HEK293 (cell line): ENCODE data around the gene CYB561D2.
A peak's percentile ranks its signal among the peaks of the same experiment; 100 is the strongest.

Experiments used
- CTCF ChIA-PET: fragments of 350-600 bp; formaldehyde crosslinking; extraction: SDS; loops from one replicate; lab custom pipeline; 2021; ENCODE audit warnings: antibody characterized with exemption; lab: Yijun Ruan, JAX
- POLR2A ChIA-PET: fragments of 300-600 bp; formaldehyde crosslinking; extraction: SDS; loops from one replicate; lab custom pipeline; 2020; ENCODE audit warnings: antibody characterized with exemption, inconsistent platforms; lab: Yijun Ruan, JAX
- H3K27ac ChIP-seq: fragments of 200-500 bp; sonication (Bioruptor generic); 2 replicates; pipeline ENCODE4 v1.5.1; 2014; ENCODE audit warnings: low read depth, low read length, control low read depth, inconsistent platforms; ENCODE audit errors: extremely low read depth
- H3K36me3 ChIP-seq, 2 experiments: fragments of 200-500 bp in 1 of 2; sonication (Bioruptor generic) in 1 of 2; 1 replicate in 1 of 2; 2 replicates in 1 of 2; pipeline ENCODE4 v1.5.1; 2014 to 2017; ENCODE audit warnings: inconsistent platforms in 2 of 2, low read length in 2 of 2; ENCODE audit not compliant: control insufficient read depth in 2 of 2, insufficient read depth in 1 of 2
- H3K4me1 ChIP-seq: fragments of 200-500 bp; sonication (Bioruptor generic); 2 replicates; pipeline ENCODE4 v1.5.1; 2014; ENCODE audit warnings: mild to moderate bottlenecking, low read length, inconsistent platforms; ENCODE audit not compliant: control insufficient read depth, insufficient read depth
- H3K4me3 ChIP-seq: 2 replicates; pipeline ENCODE4 v1.5.1; 2011; ENCODE audit warnings: low read depth, mild to moderate bottlenecking, control low read depth, low read length, moderate library complexity
- H3K9me3 ChIP-seq: fragments of 200-500 bp; sonication (Bioruptor generic); 2 replicates; pipeline ENCODE4 v1.5.1; 2014; ENCODE audit warnings: low read depth, low read length, inconsistent platforms; ENCODE audit not compliant: control insufficient read depth, insufficient read depth
- GLI2 ChIP-seq: fragments of 450-650 bp; formaldehyde crosslinking; IDR thresholded peaks from 2 replicates; pipeline ENCODE4; 2017; ENCODE audit warnings: missing biosample characterization, missing genetic modification characterization, low read depth, borderline replicate concordance
- PRDM1 ChIP-seq: fragments of 450-650 bp; formaldehyde crosslinking; IDR thresholded peaks from 2 replicates; pipeline ENCODE4; 2016; ENCODE audit warnings: missing biosample characterization, missing genetic modification characterization
- PRDM4 ChIP-seq: fragments of 450-650 bp; formaldehyde crosslinking; IDR thresholded peaks from 2 replicates; pipeline ENCODE4 v1.5.1; 2017; ENCODE audit warnings: missing biosample characterization, missing genetic modification characterization
- RBAK ChIP-seq: fragments of 450-650 bp; formaldehyde crosslinking; IDR thresholded peaks from 2 replicates; pipeline ENCODE4 v1.5.1; 2016; ENCODE audit warnings: missing biosample characterization, missing genetic modification characterization
- SETDB1 ChIP-seq: IDR thresholded peaks from one replicate; pipeline ENCODE4 v1.6.1; 2017; ENCODE audit warnings: mild to moderate bottlenecking, low read length, moderate library complexity, mixed read lengths; ENCODE audit not compliant: insufficient read length
- WT1 ChIP-seq: fragments of 450-650 bp; formaldehyde crosslinking; IDR thresholded peaks from 2 replicates; pipeline ENCODE4 v1.5.1; 2016; ENCODE audit warnings: missing biosample characterization, missing genetic modification characterization
- ZNF132 ChIP-seq: fragments of 450-650 bp; formaldehyde crosslinking; IDR thresholded peaks from 2 replicates; pipeline ENCODE4 v1.5.1; 2017; ENCODE audit warnings: missing biosample characterization, missing genetic modification characterization, borderline replicate concordance
- ZNF221 ChIP-seq: fragments of 450-650 bp; formaldehyde crosslinking; IDR thresholded peaks from 2 replicates; pipeline ENCODE4 v1.5.1; 2017; ENCODE audit warnings: missing biosample characterization, missing genetic modification characterization, borderline replicate concordance
- ZNF23 ChIP-seq: fragments of 450-650 bp; formaldehyde crosslinking; IDR thresholded peaks from 2 replicates; pipeline ENCODE4 v1.5.1; 2016; ENCODE audit warnings: missing biosample characterization, missing genetic modification characterization, borderline replicate concordance
- ZNF248 ChIP-seq: fragments of 450-650 bp; formaldehyde crosslinking; IDR thresholded peaks from 2 replicates; pipeline ENCODE4 v1.5.1; 2017; ENCODE audit warnings: missing biosample characterization, missing genetic modification characterization
- ZNF302 ChIP-seq: fragments of 450-650 bp; formaldehyde crosslinking; IDR thresholded peaks from 2 replicates; pipeline ENCODE4 v1.5.1; 2016; ENCODE audit warnings: missing biosample characterization, missing genetic modification characterization, low read depth
- ZNF324 ChIP-seq: fragments of 450-650 bp; formaldehyde crosslinking; IDR thresholded peaks from 2 replicates; pipeline ENCODE4 v1.5.1; 2016; ENCODE audit warnings: missing biosample characterization, missing genetic modification characterization
- ZNF354C ChIP-seq: fragments of 450-650 bp; formaldehyde crosslinking; IDR thresholded peaks from 2 replicates; pipeline ENCODE4 v1.5.1; 2016; ENCODE audit warnings: missing biosample characterization, missing genetic modification characterization, low read depth, borderline replicate concordance
- ZNF366 ChIP-seq: fragments of 450-650 bp; formaldehyde crosslinking; conservative IDR thresholded peaks from 2 replicates; pipeline ENCODE4 v1.5.1; 2016; ENCODE audit warnings: missing biosample characterization, missing genetic modification characterization
- ZNF37A ChIP-seq: fragments of 450-650 bp; IDR thresholded peaks from 2 replicates; pipeline ENCODE4 v1.5.1; 2018; ENCODE audit warnings: missing biosample characterization, missing genetic modification characterization
- ZNF398 ChIP-seq: fragments of 450-650 bp; formaldehyde crosslinking; IDR thresholded peaks from 2 replicates; pipeline ENCODE4 v1.5.1; 2017; ENCODE audit warnings: missing biosample characterization, missing genetic modification characterization
- ZNF426 ChIP-seq: fragments of 450-650 bp; formaldehyde crosslinking; IDR thresholded peaks from 2 replicates; pipeline ENCODE4 v1.5.1; 2017; ENCODE audit warnings: missing biosample characterization, missing genetic modification characterization, mild to moderate bottlenecking, inconsistent platforms, moderate library complexity
- ZNF544 ChIP-seq: fragments of 450-650 bp; formaldehyde crosslinking; IDR thresholded peaks from 2 replicates; pipeline ENCODE4 v1.5.0; 2017; ENCODE audit warnings: missing biosample characterization, missing genetic modification characterization
- ZNF561 ChIP-seq: fragments of 450-650 bp; IDR thresholded peaks from 2 replicates; pipeline ENCODE4 v1.5.1; 2018; ENCODE audit warnings: missing biosample characterization, missing genetic modification characterization, borderline replicate concordance
- ZNF768 ChIP-seq: fragments of 450-650 bp; formaldehyde crosslinking; IDR thresholded peaks from 2 replicates; pipeline ENCODE4 v1.5.1; 2018; ENCODE audit warnings: missing biosample characterization, mild to moderate bottlenecking, missing genetic modification characterization
- TF ChIP-seq, protein P1 (sequence below): fragments of 450-650 bp; formaldehyde crosslinking; IDR thresholded peaks from 2 replicates; pipeline ENCODE4 v1.5.1; 2016; ENCODE audit warnings: missing biosample characterization, missing genetic modification characterization
- TF ChIP-seq, protein P2 (sequence below): fragments of 450-650 bp; formaldehyde crosslinking; IDR thresholded peaks from 2 replicates; pipeline ENCODE4 v1.5.1; 2016; ENCODE audit warnings: missing biosample characterization, missing genetic modification characterization

CYB561D2 gene

GRCh38 chr3:50373146-50374051, 22.7 kb downstream of the CYB561D2 start:
- POLR2A ChIA-PET: no interaction called here

DNA sequence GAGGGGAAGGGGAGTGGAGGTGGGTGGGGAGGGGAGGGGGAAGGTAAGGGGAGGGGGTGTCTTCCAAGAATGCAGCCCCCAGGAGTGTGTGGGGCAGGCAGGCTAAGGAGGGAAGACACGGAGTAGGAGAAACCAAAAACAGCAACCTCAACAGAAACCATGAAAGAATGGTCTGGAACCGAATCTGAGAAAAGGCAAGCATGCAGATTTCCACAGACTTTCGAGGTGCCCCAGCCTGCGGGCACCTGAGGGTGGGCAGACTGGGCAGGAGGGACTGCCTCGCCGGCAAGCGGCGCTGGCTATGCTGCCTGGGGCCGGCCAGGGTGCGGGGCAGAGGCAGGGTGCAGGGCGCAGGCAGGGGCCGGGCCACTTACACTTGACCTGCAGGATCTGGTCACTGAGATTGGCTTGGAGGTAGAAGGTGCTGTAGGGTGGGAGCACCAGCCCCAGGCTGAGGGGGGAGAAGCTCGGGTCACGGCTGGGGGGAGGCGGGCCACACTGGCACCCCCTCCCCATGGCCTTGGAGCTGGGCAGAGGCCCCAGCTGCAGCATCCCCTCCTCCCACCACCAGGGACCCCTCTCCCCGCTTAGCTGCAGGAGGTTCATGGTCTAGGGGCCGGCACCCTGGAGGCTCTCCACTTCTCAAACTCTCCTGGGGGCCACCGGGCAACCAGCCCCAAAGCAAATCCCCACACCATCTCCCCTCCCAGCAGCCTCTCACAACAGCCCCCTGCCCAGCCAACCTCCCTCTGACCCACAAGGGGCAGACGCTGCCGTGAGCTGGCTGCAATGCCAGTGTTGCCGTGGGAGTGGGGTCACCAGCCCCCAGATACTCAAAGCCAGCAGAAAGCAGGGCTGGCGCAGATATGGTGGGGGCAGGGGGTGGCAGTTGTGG, 23.9 kb downstream of the CYB561D2 start:
- no peak overlapping the region for H3K27ac ChIP-seq
- ChIA-PET CTCF (interaction anchor here (1.2 kb wide), 1 partner anchor 14 kb away, joined by 3 read pairs; no protein-coding TSS in a partner anchor), POLR2A (no interaction called here)
- no peaks in the 10 kb centered on the region for H3K36me3 ChIP-seq
- H3K9me3 ChIP-seq: no peaks in the 10 kb centered on the region
- H3K4me1 ChIP-seq: no peaks in the 10 kb centered on the region
- H3K4me3 ChIP-seq: no peak overlapping the region
- TF ChIP-seq ZNF37A (tag by site-specific recombination) (no peak), ZNF132 (tag by site-specific recombination) (no peak), ZNF221 (tag by site-specific recombination) (no peak), ZNF768 (tag by site-specific recombination) (no peak), ZNF302 (tag by site-specific recombination) (no peak), ZNF426 (tag by site-specific recombination) (no peak), ZNF324 (tag by site-specific recombination) (no peak), WT1 (tag by site-specific recombination) (no peak), PRDM4 (tag by site-specific recombination) (no peak), ZNF544 (tag by site-specific recombination) (no peak), RBAK (tag by site-specific recombination) (no peak), GLI2 (tag by site-specific recombination) (no peak), ZNF561 (tag by site-specific recombination) (no peak)
- TF ChIP-seq, protein P1, sequence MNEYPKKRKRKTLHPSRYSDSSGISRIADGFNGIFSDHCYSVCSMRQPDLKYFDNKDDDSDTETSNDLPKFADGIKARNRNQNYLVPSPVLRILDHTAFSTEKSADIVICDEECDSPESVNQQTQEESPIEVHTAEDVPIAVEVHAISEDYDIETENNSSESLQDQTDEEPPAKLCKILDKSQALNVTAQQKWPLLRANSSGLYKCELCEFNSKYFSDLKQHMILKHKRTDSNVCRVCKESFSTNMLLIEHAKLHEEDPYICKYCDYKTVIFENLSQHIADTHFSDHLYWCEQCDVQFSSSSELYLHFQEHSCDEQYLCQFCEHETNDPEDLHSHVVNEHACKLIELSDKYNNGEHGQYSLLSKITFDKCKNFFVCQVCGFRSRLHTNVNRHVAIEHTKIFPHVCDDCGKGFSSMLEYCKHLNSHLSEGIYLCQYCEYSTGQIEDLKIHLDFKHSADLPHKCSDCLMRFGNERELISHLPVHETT (tag by site-specific recombination): no peak

More at GRCh38 chr3:50373146-50374051, 22.7 kb downstream of the CYB561D2 start:
- H3K4me1 ChIP-seq: no peaks in the 10 kb centered on the region
- no peaks in the 10 kb centered on the region for H3K9me3 ChIP-seq
- no peak overlapping the region for H3K27ac ChIP-seq
- CTCF ChIA-PET: no interaction called here
- H3K36me3 ChIP-seq: no peaks in the 10 kb centered on the region
- no peak overlapping the region for H3K4me3 ChIP-seq
- TF ChIP-seq, protein P2, sequence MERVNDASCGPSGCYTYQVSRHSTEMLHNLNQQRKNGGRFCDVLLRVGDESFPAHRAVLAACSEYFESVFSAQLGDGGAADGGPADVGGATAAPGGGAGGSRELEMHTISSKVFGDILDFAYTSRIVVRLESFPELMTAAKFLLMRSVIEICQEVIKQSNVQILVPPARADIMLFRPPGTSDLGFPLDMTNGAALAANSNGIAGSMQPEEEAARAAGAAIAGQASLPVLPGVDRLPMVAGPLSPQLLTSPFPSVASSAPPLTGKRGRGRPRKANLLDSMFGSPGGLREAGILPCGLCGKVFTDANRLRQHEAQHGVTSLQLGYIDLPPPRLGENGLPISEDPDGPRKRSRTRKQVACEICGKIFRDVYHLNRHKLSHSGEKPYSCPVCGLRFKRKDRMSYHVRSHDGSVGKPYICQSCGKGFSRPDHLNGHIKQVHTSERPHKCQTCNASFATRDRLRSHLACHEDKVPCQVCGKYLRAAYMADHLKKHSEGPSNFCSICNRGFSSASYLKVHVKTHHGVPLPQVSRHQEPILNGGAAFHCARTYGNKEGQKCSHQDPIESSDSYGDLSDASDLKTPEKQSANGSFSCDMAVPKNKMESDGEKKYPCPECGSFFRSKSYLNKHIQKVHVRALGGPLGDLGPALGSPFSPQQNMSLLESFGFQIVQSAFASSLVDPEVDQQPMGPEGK (tag by site-specific recombination): peak; percentile 15; the same call in 1 of the 2 replicates
- TF ChIP-seq ZNF248 (tag by site-specific recombination) (no peak), ZNF23 (no peak), ZNF366 (tag by site-specific recombination) (peak; percentile 36; the same call in 1 of the 2 replicates), ZNF354C (tag by site-specific recombination) (no peak), SETDB1 (no peak), PRDM1 (tag by site-specific recombination) (peak; percentile 64), ZNF398 (peak; percentile 46; the same call in 1 of the 2 replicates)
